ENCODE measurements around the gene LMF1.
"Not testable (repeated sequence)": the region's sequence is repeated elsewhere in the genome, so short reads cannot be mapped to it uniquely, and the experiment has no call there.

Gene LMF1

GRCh38 chr16:824194-824593 is 146.6 kb downstream of the LMF1 start:
- no peak overlapping the region for H3K4me3 ChIP-seq (ENCODE audit: low read length)
- no peak overlapping the region for H3K27ac ChIP-seq (ENCODE audit: low read depth, low read length)
- peaks cover 3% of the 10 kb centered on the region for H3K27me3 ChIP-seq (ENCODE audit: control insufficient read depth, insufficient read depth, low read length)
- H3K36me3 ChIP-seq (ENCODE audit: control insufficient read depth, insufficient read depth, low read length): no peaks in the 10 kb centered on the region
- no peaks in the 10 kb centered on the region for H3K4me1 ChIP-seq (ENCODE audit: control insufficient read depth, insufficient read depth, low read length)
- no peak overlapping the region for H3K9ac ChIP-seq (ENCODE audit: low read length)

GRCh38 chr16:822909-823297 is 147.9 kb downstream of the LMF1 start:
- Histone ChIP-seq H3K27me3 (ENCODE audit: control insufficient read depth, insufficient read depth, low read length) (peaks cover 3% of the 10 kb centered on the region), H3K4me1 (ENCODE audit: control insufficient read depth, insufficient read depth, low read length) (no peaks in the 10 kb centered on the region), H3K36me3 (ENCODE audit: control insufficient read depth, insufficient read depth, low read length) (no peaks in the 10 kb centered on the region), H3K9ac (ENCODE audit: low read length) (no peak overlapping the region), H3K4me3 (ENCODE audit: low read length) (no peak overlapping the region), H3K27ac (ENCODE audit: low read depth, low read length) (no peak overlapping the region)

GRCh38 chr16:822174-822908 is 148.4 kb downstream of the LMF1 start:
- peaks cover 3% of the 10 kb centered on the region for H3K27me3 ChIP-seq (ENCODE audit: control insufficient read depth, insufficient read depth, low read length)
- H3K27ac ChIP-seq (ENCODE audit: low read depth, low read length): no peak overlapping the region
- no peaks in the 10 kb centered on the region for H3K36me3 ChIP-seq (ENCODE audit: control insufficient read depth, insufficient read depth, low read length)
- no peak overlapping the region for H3K4me3 ChIP-seq (ENCODE audit: low read length)
- no peak overlapping the region for H3K9ac ChIP-seq (ENCODE audit: low read length)
- H3K4me1 ChIP-seq (ENCODE audit: control insufficient read depth, insufficient read depth, low read length): no peaks in the 10 kb centered on the region

DNA sequence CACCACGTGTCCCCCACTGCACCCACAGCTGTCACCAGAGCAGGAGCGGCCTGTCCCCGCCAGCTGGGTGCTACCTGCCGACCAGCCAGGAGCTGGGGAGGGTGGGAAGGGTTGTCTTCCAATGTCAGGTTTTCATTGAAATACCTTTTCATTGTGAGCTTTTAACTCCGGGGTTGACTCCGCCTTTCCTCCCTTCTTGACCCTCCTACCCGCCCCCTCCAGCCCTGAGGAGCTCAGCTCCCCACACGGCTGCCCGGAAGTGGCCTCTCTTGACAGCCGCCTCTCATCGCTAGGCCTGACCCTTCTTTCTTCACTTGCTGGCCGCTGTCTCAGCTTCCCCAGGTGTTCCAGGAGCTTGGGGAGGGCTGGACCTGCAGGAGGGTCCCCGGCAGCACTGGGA is 149.0 kb downstream of the LMF1 start:
- Histone ChIP-seq H3K36me3 (ENCODE audit: control insufficient read depth, insufficient read depth, low read length) (no peaks in the 10 kb centered on the region), H3K4me3 (ENCODE audit: low read length) (no peak overlapping the region), H3K9ac (ENCODE audit: low read length) (no peak overlapping the region), H3K4me1 (ENCODE audit: control insufficient read depth, insufficient read depth, low read length) (no peaks in the 10 kb centered on the region), H3K27me3 (ENCODE audit: control insufficient read depth, insufficient read depth, low read length) (no peaks in the 10 kb centered on the region), H3K27ac (ENCODE audit: low read depth, low read length) (no peak overlapping the region)

DNA sequence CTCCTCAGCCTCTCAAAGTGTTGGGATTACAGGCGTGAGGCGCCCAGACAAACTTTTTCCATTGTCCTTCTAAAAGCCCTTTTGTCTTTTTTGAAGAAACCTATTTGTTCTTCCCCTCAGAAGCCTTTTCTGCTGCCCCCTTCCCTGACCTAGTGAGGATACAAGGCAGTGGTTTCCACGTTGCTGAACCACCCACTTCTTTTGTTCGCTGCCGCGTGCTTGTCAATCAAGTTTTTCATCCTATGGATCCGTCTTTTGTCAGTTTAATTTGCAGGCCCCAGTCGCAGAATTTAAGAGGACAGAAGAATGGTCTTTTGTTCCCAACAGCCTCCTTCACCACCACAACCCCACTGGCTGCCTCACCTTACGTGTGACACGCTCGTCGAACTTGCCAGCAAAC is 150.0 kb downstream of the LMF1 start:
- H3K36me3 ChIP-seq (ENCODE audit: control insufficient read depth, insufficient read depth, low read length): no peaks in the 10 kb centered on the region
- no peaks in the 10 kb centered on the region for H3K4me1 ChIP-seq (ENCODE audit: control insufficient read depth, insufficient read depth, low read length)
- H3K4me3 ChIP-seq (ENCODE audit: low read length): no peak overlapping the region
- H3K27me3 ChIP-seq (ENCODE audit: control insufficient read depth, insufficient read depth, low read length): no peaks in the 10 kb centered on the region
- no peak overlapping the region for H3K9ac ChIP-seq (ENCODE audit: low read length)
- H3K27ac ChIP-seq (ENCODE audit: low read depth, low read length): no peak overlapping the region

DNA sequence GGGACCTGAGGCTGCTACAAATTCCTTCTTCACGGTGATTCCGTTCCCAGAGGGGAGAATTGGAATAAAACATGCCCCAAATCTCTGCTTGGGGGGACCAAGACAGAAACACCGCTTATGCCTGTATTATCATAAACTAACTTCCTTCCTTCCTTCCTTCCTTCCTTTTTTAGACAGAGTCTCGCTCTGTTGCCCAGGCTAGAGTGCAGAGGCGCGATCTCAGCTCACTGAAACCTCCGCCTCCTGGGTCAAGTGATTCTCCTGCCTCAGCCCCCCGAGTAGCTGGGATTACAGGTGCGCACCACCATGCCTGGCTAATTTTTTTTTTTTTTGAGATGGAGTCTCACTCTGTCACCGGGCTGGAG is 150.8 kb downstream of the LMF1 start:
- not testable (repeated sequence) for H3K27me3 ChIP-seq (ENCODE audit: control insufficient read depth, insufficient read depth, low read length); H3K4me3 ChIP-seq (ENCODE audit: low read length); H3K36me3 ChIP-seq (ENCODE audit: control insufficient read depth, insufficient read depth, low read length); H3K4me1 ChIP-seq (ENCODE audit: control insufficient read depth, insufficient read depth, low read length); H3K27ac ChIP-seq (ENCODE audit: low read depth, low read length); H3K9ac ChIP-seq (ENCODE audit: low read length)

DNA sequence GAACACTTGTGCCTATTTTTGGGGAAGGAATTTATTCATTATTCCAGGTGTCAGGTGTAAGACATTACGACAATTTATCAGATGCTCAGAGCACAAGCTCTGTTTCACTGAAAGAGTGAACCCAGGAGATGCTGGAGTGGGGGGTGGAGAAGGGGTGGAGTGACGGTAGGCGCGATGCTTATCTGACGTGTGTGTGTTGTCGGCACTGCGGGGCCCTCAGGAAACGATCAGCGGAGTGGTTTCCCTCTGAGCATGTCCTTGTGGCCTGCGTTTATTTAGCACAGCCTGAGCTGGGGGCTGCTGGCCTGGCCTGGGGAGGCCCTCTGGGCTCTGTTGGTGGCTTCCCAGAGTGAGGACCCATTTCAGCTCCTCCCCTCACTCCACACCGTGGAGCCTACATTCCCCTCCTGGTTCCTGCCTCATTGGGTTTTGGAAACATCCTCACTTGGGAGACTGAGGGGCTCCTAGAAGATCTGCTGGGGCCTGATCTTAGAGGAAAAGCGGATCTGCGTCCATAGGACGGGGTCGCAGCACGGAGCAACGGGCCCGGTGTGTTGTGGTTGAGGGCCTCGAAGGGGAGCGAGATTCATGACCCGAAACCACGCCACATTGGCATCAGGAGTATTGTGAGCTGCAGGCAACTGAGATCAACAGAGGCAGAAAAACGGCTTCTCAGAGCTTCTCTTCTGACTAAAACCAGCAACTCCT is 151.3 kb downstream of the LMF1 start:
- no peak overlapping the region for H3K4me3 ChIP-seq (ENCODE audit: low read length)
- no peaks in the 10 kb centered on the region for H3K4me1 ChIP-seq (ENCODE audit: control insufficient read depth, insufficient read depth, low read length)
- H3K9ac ChIP-seq (ENCODE audit: low read length): no peak overlapping the region
- H3K27ac ChIP-seq (ENCODE audit: low read depth, low read length): no peak overlapping the region
- no peaks in the 10 kb centered on the region for H3K27me3 ChIP-seq (ENCODE audit: control insufficient read depth, insufficient read depth, low read length)
- no peaks in the 10 kb centered on the region for H3K36me3 ChIP-seq (ENCODE audit: control insufficient read depth, insufficient read depth, low read length)

GRCh38 chr16:818592-818991 is 152.2 kb downstream of the LMF1 start:
- H3K27me3 ChIP-seq (ENCODE audit: control insufficient read depth, insufficient read depth, low read length): no peaks in the 10 kb centered on the region
- no peaks in the 10 kb centered on the region for H3K4me1 ChIP-seq (ENCODE audit: control insufficient read depth, insufficient read depth, low read length)
- no peak overlapping the region for H3K4me3 ChIP-seq (ENCODE audit: low read length)
- no peak overlapping the region for H3K9ac ChIP-seq (ENCODE audit: low read length)
- H3K36me3 ChIP-seq (ENCODE audit: control insufficient read depth, insufficient read depth, low read length): no peaks in the 10 kb centered on the region
- no peak overlapping the region for H3K27ac ChIP-seq (ENCODE audit: low read depth, low read length)

- Histone ChIP-seq H3K27ac (ENCODE audit: low read depth, low read length) (no peak overlapping the region), H3K36me3 (ENCODE audit: control insufficient read depth, insufficient read depth, low read length) (no peaks in the 10 kb centered on the region), H3K4me3 (ENCODE audit: low read length) (no peak overlapping the region), H3K9ac (ENCODE audit: low read length) (no peak overlapping the region), H3K27me3 (ENCODE audit: control insufficient read depth, insufficient read depth, low read length) (peaks cover 3% of the 10 kb centered on the region), H3K4me1 (ENCODE audit: control insufficient read depth, insufficient read depth, low read length) (no peaks in the 10 kb centered on the region)
These were observed 152.7 kb downstream of the LMF1 start for GRCh38 chr16:818132-818531.

DNA sequence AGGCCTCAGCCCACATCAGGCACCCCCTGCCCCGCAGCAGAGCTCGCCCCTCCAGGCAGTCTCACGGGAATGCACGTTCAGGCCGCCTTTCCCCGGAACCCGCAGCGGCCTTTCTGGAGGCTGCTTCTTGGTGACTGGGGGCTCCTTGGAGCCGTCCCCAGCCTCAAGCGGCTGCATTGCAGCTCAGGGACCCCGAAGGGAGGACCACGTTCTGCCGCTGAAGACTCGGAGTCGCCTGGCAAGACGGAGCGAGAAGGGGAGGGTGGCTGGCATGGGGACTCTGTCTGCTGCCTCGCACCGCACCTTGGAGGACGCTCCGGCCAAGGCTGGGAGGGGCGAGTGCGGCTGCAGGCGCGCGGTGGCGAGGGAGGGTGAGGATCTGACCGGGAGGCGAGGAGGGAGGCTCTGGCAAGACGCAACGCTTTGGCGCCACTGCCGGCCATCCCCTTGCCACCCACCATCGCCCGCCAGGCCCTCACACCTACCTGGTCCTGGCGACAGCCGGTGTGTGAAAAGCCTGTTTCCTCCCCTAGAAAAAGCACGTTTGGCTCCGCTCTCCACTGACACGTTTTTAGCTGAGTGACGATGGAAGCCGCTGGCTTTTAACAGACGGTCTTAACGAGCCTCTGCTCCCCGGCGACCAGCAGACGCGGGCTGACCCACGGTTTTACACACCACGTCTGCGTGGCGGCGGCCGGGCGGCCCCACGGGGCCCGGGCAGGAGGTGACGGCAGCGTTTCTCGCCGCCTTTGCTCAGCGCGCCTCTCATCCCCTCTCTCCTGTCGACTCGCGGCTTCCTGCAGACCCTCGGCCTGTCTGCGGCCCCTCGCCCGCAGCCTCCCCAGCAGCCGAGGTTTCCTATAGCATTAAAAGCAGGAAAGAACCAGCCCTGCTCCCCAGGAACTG is 153.5 kb downstream of the LMF1 start:
- Histone ChIP-seq H3K27ac (ENCODE audit: low read depth, low read length) (no peak overlapping the region), H3K4me3 (ENCODE audit: low read length) (no peak overlapping the region), H3K9ac (ENCODE audit: low read length) (no peak overlapping the region), H3K36me3 (ENCODE audit: control insufficient read depth, insufficient read depth, low read length) (no peaks in the 10 kb centered on the region), H3K27me3 (ENCODE audit: control insufficient read depth, insufficient read depth, low read length) (peaks cover 5% of the 10 kb centered on the region), H3K4me1 (ENCODE audit: control insufficient read depth, insufficient read depth, low read length) (no peaks in the 10 kb centered on the region)

DNA sequence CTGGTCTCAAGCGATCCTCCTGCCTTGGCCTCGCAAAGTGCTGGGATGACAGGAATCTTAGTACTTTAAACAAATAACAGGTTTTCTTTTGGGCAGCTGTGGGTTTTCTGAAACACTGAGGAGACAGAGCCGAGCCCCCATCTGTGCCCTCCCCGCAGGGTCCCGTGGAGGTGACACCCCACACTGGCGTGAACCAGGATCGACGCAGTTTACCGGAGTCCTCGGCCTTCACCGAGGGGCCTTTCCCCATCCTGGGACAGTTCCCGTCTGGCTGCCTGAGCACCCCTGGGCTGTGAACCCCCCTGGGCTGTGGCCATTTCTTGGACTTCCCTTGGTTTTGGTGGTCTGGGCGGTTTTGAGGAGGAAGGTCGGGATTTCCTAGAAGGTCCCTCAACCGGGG is 154.9 kb downstream of the LMF1 start:
- Histone ChIP-seq H3K4me3 (ENCODE audit: low read length) (no peak overlapping the region), H3K27ac (ENCODE audit: low read depth, low read length) (no peak overlapping the region), H3K9ac (ENCODE audit: low read length) (no peak overlapping the region), H3K4me1 (ENCODE audit: control insufficient read depth, insufficient read depth, low read length) (no peaks in the 10 kb centered on the region), H3K27me3 (ENCODE audit: control insufficient read depth, insufficient read depth, low read length) (peaks cover 5% of the 10 kb centered on the region), H3K36me3 (ENCODE audit: control insufficient read depth, insufficient read depth, low read length) (no peaks in the 10 kb centered on the region)

GRCh38 chr16:814974-815373 is 155.8 kb downstream of the LMF1 start:
- H3K36me3 ChIP-seq (ENCODE audit: control insufficient read depth, insufficient read depth, low read length): no peaks in the 10 kb centered on the region
- no peaks in the 10 kb centered on the region for H3K4me1 ChIP-seq (ENCODE audit: control insufficient read depth, insufficient read depth, low read length)
- no peak overlapping the region for H3K4me3 ChIP-seq (ENCODE audit: low read length)
- H3K27me3 ChIP-seq (ENCODE audit: control insufficient read depth, insufficient read depth, low read length): peaks cover 5% of the 10 kb centered on the region
- no peak overlapping the region for H3K27ac ChIP-seq (ENCODE audit: low read depth, low read length)
- no peak overlapping the region for H3K9ac ChIP-seq (ENCODE audit: low read length)

Data from rectal smooth muscle tissue (tissue), 1 donor.